HepG2 (cell line): ENCODE measurements around the gene TAF11L6. TPM values are rescaled to one million over a fixed set of nuclear protein-coding genes. Genes with fewer than 3 reads are reported as not detected.
"Not testable (repeated sequence)": the region's sequence is repeated elsewhere in the genome, so short reads cannot be mapped to it uniquely, and the experiment has no call there.

ENCODE experiments used
- ATAC-seq: fragments of 200-7000 bp; cut with Tn5 transposase; 3 replicates; pipeline ENCODE4 v1.9.1; 2020; ENCODE audit warnings: mild to moderate bottlenecking, moderate library complexity
- BruUV-seq: library from RNA; stranded (reverse); fragments of 400-500 nt; replicated peaks from 2 replicates; lab custom pipeline; 2021; lab: Mats Ljungman, UMichigan
- CTCF ChIA-PET: fragments of 300-600 bp; formaldehyde crosslinking; extraction: SDS; loops from one replicate; lab custom pipeline; 2021; ENCODE audit warnings: low total read pairs, inconsistent platforms, low intra/inter-chr PET ratio; lab: Yijun Ruan, JAX
- POLR2A ChIA-PET: fragments of 350-600 bp; sonication (Branson Sonifier 250); formaldehyde crosslinking; loops from one replicate; lab custom pipeline; 2020; ENCODE audit warnings: antibody characterized with exemption, inconsistent platforms; lab: Yijun Ruan, JAX
- DNase-seq: peaks from one replicate; pipeline ENCODE4 v3.0.0-alpha.2; 2015; ENCODE audit warnings: low spot score
- FAIRE-seq: peaks from 3 replicates; lab custom pipeline; 2011; peaks lifted over from hg19 to GRCh38; lab: Jason Lieb, UNC
- H2AFZ ChIP-seq: one replicate; pipeline ENCODE4 v1.6.1; 2011; ENCODE audit warnings: low read length, inconsistent platforms
- H3K27ac ChIP-seq: fragments of 300-600 bp; 3 replicates; pipeline ENCODE4 v1.8.0; 2011; ENCODE audit warnings: mixed run types, mild to moderate bottlenecking, mixed read lengths, low read length, inconsistent platforms; ENCODE audit not compliant: insufficient read depth; ENCODE audit errors: extremely low read length
- H3K27me3 ChIP-seq, 2 experiments: fragments of 200-600 bp in 1 of 2; 2 replicates in 1 of 2; 3 replicates in 1 of 2; pipeline versions ENCODE4 v1.6.0 to v1.8.0; 2011; ENCODE audit warnings: low read length in 2 of 2, mild to moderate bottlenecking in 2 of 2, moderate library complexity in 2 of 2, inconsistent platforms in 1 of 2; ENCODE audit not compliant: insufficient read depth in 2 of 2, control insufficient read depth in 1 of 2
- H3K36me3 ChIP-seq, 2 experiments: fragments of 200-600 bp in 1 of 2; replicated peaks in 1 of 2; 2 replicates in 1 of 2; 3 replicates in 1 of 2; pipeline versions ENCODE4 v1.5.1 to v1.8.0; 2011; ENCODE audit warnings: low read length in 2 of 2, inconsistent platforms in 1 of 2; ENCODE audit not compliant: insufficient read depth in 2 of 2, control insufficient read depth in 1 of 2
- H3K4me1 ChIP-seq: 2 replicates; pipeline ENCODE4 v1.5.1; 2012; ENCODE audit warnings: low read length, inconsistent platforms; ENCODE audit not compliant: insufficient read depth
- H3K4me2 ChIP-seq: 2 replicates; pipeline ENCODE4 v1.6.0; 2011; ENCODE audit warnings: low read depth, low read length, inconsistent platforms
- H3K4me3 ChIP-seq, 3 experiments: fragments of 200-600 bp in 1 of 3; sonication (generic), shearing (Covaris generic) in 1 of 3; replicated peaks in 1 of 3; 2 replicates each; pipeline ENCODE4 v1.5.1; 2011 to 2016; ENCODE audit warnings: low read length in 3 of 3, inconsistent platforms in 2 of 3, low read depth in 2 of 3, mild to moderate bottlenecking in 2 of 3, control low read depth in 1 of 3, mixed read lengths in 1 of 3; ENCODE audit not compliant: insufficient read depth in 1 of 3
- H3K79me2 ChIP-seq: one replicate; pipeline ENCODE4 v1.6.1; 2011; ENCODE audit warnings: low read length, inconsistent platforms; ENCODE audit not compliant: insufficient read depth
- H3K9ac ChIP-seq: 2 replicates; pipeline ENCODE4 v1.6.0; 2011; ENCODE audit warnings: mild to moderate bottlenecking, low read depth, low read length, inconsistent platforms; ENCODE audit not compliant: insufficient read depth
- H3K9me3 ChIP-seq: 2 replicates; pipeline ENCODE4 v1.5.1; 2012; ENCODE audit warnings: mild to moderate bottlenecking, low read length
- H4K20me1 ChIP-seq: 2 replicates; pipeline ENCODE4 v1.6.0; 2011; ENCODE audit warnings: inconsistent platforms, mild to moderate bottlenecking, low read length, moderate library complexity; ENCODE audit not compliant: insufficient read depth
- CHCHD3 ChIP-seq: sonication (generic); formaldehyde crosslinking; IDR thresholded peaks from 2 replicates; pipeline ENCODE4 v1.8.0; 2022; ENCODE audit warnings: mild to moderate bottlenecking, missing genetic modification reagents, moderate library complexity
- FOSL2 ChIP-seq: sonication (generic); formaldehyde crosslinking; IDR thresholded peaks from 2 replicates; pipeline ENCODE4 v1.4.0; 2020; ENCODE audit warnings: missing genetic modification reagents
- STAT5B ChIP-seq: sonication (generic); formaldehyde crosslinking; IDR thresholded peaks from 2 replicates; pipeline ENCODE4 v1.4.0; 2020; ENCODE audit warnings: missing genetic modification reagents
- ZBTB7B ChIP-seq: sonication (generic); formaldehyde crosslinking; IDR thresholded peaks from 2 replicates; pipeline ENCODE4 v1.4.0; 2020; ENCODE audit warnings: missing genetic modification reagents
- ZFP36L2 ChIP-seq: sonication (generic); formaldehyde crosslinking; IDR thresholded peaks from 2 replicates; pipeline ENCODE4 v1.4.0; 2020; ENCODE audit warnings: missing genetic modification reagents
- ZNF12 ChIP-seq: sonication (generic); formaldehyde crosslinking; IDR thresholded peaks from 2 replicates; pipeline ENCODE4 v1.5.0; 2020; ENCODE audit warnings: missing genetic modification reagents
- ZNF644 ChIP-seq: IDR thresholded peaks from 2 replicates; pipeline ENCODE4 v1.6.1; 2016; ENCODE audit warnings: low read depth
- WGBS: methylation state at CpG from one replicate; pipeline ENCODE4 v1.1.6; 2017; ENCODE audit warnings: low lambda C conversion rate; 5-methylcytosine and 5-hydroxymethylcytosine counted together
- in situ Hi-C: cut with HindIII; loops from 2 replicates; pipeline ENCODE4 v1.10.0; 2017; ENCODE audit warnings: low pct_unique_long_range_greater_than_20kb; ENCODE audit not compliant: extremely low pct_ligation_motif_present
- intact Hi-C: fragments of 100-400 bp; cut with micrococcal nuclease; formaldehyde crosslinking; loops from one replicate; pipeline ENCODE4 v1.10.0; 2022; ENCODE audit not compliant: unreplicated experiment
- polyA plus RNA-seq, 8 experiments: library from polyadenylated mRNA; depleted of rRNA in 3 of 8; stranded (reverse) in 7 of 8; unstranded in 1 of 8; fragments of >200 nt; fragmentation: Illumina TruSeq in 4 of 8; extraction: Trizol in 4 of 8; gene quantifications; 2 replicates each; pipeline versions ENCODE4 v1.2.1 to v1.2.3, GENCODE V29; 2011 to 2016; ENCODE audit warnings: low read depth in 4 of 8, missing spikeins in 1 of 8, mixed read lengths in 1 of 8; ENCODE audit not compliant: insufficient read depth in 1 of 8
- total RNA-seq, 5 experiments: library from RNA; depleted of rRNA; stranded (reverse); fragments of >200 nt; fragmentation: Illumina TruSeq; extraction: Trizol; gene quantifications; 2 replicates each; pipeline ENCODE4 v1.2.3, GENCODE V29; 2016; ENCODE audit warnings: low read depth in 1 of 5

The TAF11L6 gene
- total and polyA plus RNA-seq, 2 of the 13 experiments (the other 11 are each of a cell fraction or from before 2014, with no cell fraction given): not detected

GRCh38 chr5:17511775-17512325, 16.6 kb upstream of the TAF11L6 start (continued):
- TF ChIP-seq ZNF12 (CRISPR knock-in tag) (no peak), ZFP36L2 (CRISPR knock-in tag) (no peak), ZNF644 (no peak), ZBTB7B (CRISPR knock-in tag) (no peak), STAT5B (no peak), FOSL2 (CRISPR knock-in tag) (no peak), CHCHD3 (no peak)

GRCh38 chr5:17517526-17517925, 10.9 kb upstream of the TAF11L6 start:
- H4K20me1 ChIP-seq, POLR2A ChIA-PET, H3K9ac ChIP-seq, H3K27me3 ChIP-seq, H2AFZ ChIP-seq, FAIRE-seq, H3K4me3 ChIP-seq, DNase-seq, H3K9me3 ChIP-seq, BruUV-seq, H3K4me2 ChIP-seq, H3K79me2 ChIP-seq, H3K27ac ChIP-seq, CTCF ChIA-PET, ATAC-seq, H3K4me1 ChIP-seq, H3K36me3 ChIP-seq, intact Hi-C loops, in situ Hi-C loops: not testable (repeated sequence)
- WGBS: 30% methylated on average over 12 of the region's 12 CpGs

GRCh38 chr5:17518067-17518466, 10.4 kb upstream of the TAF11L6 start, which contains the start of gene TAF11L3:
Gene TAF11L3 (plus strand): TSS chr5:17518367.
- in situ Hi-C loops, H3K4me2 ChIP-seq, H3K4me3 ChIP-seq, H3K27ac ChIP-seq, H3K27me3 ChIP-seq, intact Hi-C loops, CTCF ChIA-PET, POLR2A ChIA-PET, FAIRE-seq, ATAC-seq, H3K4me1 ChIP-seq, H3K9me3 ChIP-seq, H3K36me3 ChIP-seq, BruUV-seq, H3K79me2 ChIP-seq, H3K9ac ChIP-seq, H4K20me1 ChIP-seq, DNase-seq, H2AFZ ChIP-seq: not testable (repeated sequence)
- WGBS: no CpG with 5 or more reads among the region's 15 CpGs

- in situ Hi-C loops, H4K20me1 ChIP-seq, H3K27me3 ChIP-seq, H3K9ac ChIP-seq, H3K9me3 ChIP-seq, DNase-seq, POLR2A ChIA-PET, H3K4me1 ChIP-seq, CTCF ChIA-PET, FAIRE-seq, ATAC-seq, H3K4me3 ChIP-seq, intact Hi-C loops, H3K79me2 ChIP-seq, BruUV-seq, H2AFZ ChIP-seq, H3K4me2 ChIP-seq, H3K36me3 ChIP-seq, H3K27ac ChIP-seq: not testable (repeated sequence)
- WGBS: 43% methylated on average over 9 of the region's 14 CpGs
Observed at GRCh38 chr5:17519508-17519907, 9.0 kb upstream of the TAF11L6 start.
